Glomerular visceral epithelial cell (primary cell): Measurements from ENCODE around the gene SERPINA7.
"Not testable (repeated sequence)": the region's sequence is repeated elsewhere in the genome, so short reads cannot be mapped to it uniquely, and the experiment has no call there.

Source experiments
- DNase-seq: peaks from one replicate; pipeline ENCODE4 v3.0.0-alpha.2; 2016; ENCODE audit errors: extremely low spot score

The SERPINA7 gene

GRCh38 chrX:106038625-106039024, at the start of gene SERPINA7:
Gene SERPINA7 (minus strand): TSS chrX:106038727. CDS start chrX:106037058, 1,669 bp downstream.
- DNase-seq: no peak

- DNase-seq: no peak
Observed at GRCh38 chrX:106069048-106069447, 30.5 kb upstream of the SERPINA7 start.

- no peak for DNase-seq
Observed at GRCh38 chrX:106050054-106050453, 11.5 kb upstream of the SERPINA7 start.

GRCh38 chrX:106042296-106042695, 3.8 kb upstream of the SERPINA7 start:
- no peak for DNase-seq

GRCh38 chrX:106040861-106041260, 2.3 kb upstream of the SERPINA7 start:
- DNase-seq: no peak

GRCh38 chrX:106039920-106040319, 1.4 kb upstream of the SERPINA7 start:
- DNase-seq: peak; percentile 2

GRCh38 chrX:106037835-106038473, 573 bp downstream of the SERPINA7 start:
- no peak for DNase-seq

- no peak for DNase-seq
Observed at GRCh38 chrX:106036716-106037115, 1.8 kb downstream of the SERPINA7 start.

GRCh38 chrX:106035064-106035463, 3.5 kb downstream of the SERPINA7 start:
- no peak for DNase-seq

- DNase-seq: no peak
Observed at GRCh38 chrX:106023947-106024346, 14.6 kb downstream of the SERPINA7 start.

GRCh38 chrX:106022238-106022637, 16.3 kb downstream of the SERPINA7 start:
- DNase-seq: no peak

- no peak for DNase-seq
Observed at GRCh38 chrX:106014119-106014775, 24.3 kb downstream of the SERPINA7 start.

GRCh38 chrX:106009145-106009544, 29.4 kb downstream of the SERPINA7 start:
- DNase-seq: no peak

- no peak for DNase-seq
Observed at GRCh38 chrX:106007815-106008214, 30.7 kb downstream of the SERPINA7 start.

- no peak for DNase-seq
Observed at GRCh38 chrX:106005684-106006083, 32.8 kb downstream of the SERPINA7 start.

- not testable (repeated sequence) for DNase-seq
Observed at GRCh38 chrX:106000609-106001008, 37.9 kb downstream of the SERPINA7 start.

GRCh38 chrX:106000203-106000602, 38.3 kb downstream of the SERPINA7 start:
- no peak for DNase-seq

GRCh38 chrX:105999294-105999693, 39.2 kb downstream of the SERPINA7 start:
- DNase-seq: no peak

- DNase-seq: not testable (repeated sequence)
Observed at GRCh38 chrX:105988487-105988886, 50.0 kb downstream of the SERPINA7 start.
